HG02938 (cell line): ENCODE data around the gene SERPINA3.

Experiments
- ATAC-seq: cut with Tn5 transposase; IDR thresholded peaks from one replicate; pipeline ENCODE4 v1.9.1; 2021; ENCODE audit warnings: mild to moderate bottlenecking, moderate library complexity; ENCODE audit not compliant: unreplicated experiment

SERPINA3 gene

GRCh38 chr14:94650806-94651805, 38.9 kb downstream of the SERPINA3 start:
- ATAC-seq = no peak

GRCh38 chr14:94653321-94653720, 41.1 kb downstream of the SERPINA3 start:
- no peak for ATAC-seq

- no peak for ATAC-seq
Observed at GRCh38 chr14:94654071-94654861, 42.1 kb downstream of the SERPINA3 start.

GRCh38 chr14:94655169-94655710, 43.0 kb downstream of the SERPINA3 start:
- no peak for ATAC-seq

DNA sequence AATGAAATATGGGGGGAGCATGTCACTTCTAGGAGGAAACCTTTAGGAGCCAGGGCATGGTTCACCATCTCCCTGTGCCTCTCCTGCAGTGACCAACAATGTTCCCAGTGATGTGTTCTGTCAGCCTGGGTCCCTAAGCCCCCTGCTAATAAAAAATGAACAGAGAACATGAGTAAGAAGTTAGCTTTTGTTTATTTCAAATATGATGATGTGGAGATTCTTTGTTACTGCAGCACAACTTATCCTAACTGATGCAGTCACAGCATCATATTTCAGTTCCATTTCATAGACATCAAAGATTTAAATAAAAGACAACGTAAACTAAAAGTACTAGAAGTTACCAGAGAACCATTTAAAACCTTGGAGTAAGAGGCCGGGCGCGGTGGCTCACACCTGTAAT, 43.9 kb downstream of the SERPINA3 start:
- ATAC-seq = no peak

DNA sequence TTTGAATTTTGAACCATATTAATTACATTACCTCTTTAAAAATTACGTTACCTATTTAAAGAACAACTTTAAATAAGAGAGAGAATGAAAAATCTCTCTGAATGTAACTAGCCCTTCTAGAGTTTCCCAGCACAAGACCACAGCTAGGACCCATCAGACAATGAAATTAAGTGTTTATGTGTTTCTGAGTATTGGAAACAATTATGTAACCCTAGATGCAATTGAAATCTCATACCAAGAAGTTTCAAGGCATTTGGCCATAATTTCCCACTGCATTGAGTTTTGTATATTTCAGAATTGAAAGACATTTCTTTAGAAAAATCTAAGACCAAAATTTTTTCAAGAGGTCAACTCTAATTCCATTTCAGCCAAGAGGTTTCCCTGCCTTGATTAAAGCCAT, 47.1 kb downstream of the SERPINA3 start:
- ATAC-seq = no peak

DNA sequence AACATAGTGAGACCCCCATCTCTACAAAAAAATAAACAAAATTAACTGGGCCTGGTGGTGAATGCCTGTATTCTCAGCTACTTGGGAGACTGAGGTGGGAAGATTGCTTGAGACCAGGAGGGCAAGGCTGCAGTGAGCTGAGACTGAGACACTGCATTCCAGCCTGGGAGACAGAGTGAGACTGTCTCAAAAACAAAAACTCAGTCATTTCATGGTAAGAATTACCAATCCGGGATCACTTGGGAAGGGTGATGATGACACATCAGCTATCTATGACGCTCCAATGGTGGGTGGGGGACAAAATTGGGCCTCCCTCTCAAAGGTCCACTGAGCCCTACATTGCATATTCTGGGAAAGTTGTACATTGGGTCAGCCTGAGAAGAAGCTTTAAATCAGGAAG, 47.7 kb downstream of the SERPINA3 start:
- ATAC-seq = no peak

DNA sequence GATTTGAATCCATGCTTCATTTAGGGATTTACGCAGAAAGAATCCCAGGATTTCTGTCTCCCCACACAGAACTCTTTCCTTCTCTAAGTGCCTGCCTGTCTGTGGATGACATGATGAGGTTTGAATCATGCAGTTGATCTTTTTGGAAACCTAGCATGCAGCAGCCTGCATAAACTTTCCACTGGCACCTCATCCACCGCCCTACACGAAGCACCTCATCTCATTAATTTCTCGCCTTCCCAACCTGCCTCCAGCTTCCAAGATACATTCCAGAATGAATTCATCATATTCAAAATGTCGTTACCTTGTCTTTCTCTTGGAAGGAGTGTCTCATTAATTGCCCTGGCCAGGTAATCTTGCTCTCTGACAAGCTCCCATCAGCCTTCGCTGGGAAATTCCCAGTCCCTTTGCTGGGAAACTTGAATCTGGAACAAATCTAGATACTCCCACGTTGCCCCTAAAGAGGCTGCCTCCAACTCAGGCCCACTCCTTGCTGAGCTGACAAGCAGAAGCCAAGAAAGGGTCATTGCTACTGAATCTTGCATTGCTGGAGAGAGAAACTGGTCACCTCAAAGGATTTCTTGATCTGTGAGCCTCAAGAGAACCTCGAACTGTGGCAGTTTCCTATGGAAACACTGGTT, 48.2 kb downstream of the SERPINA3 start:
- ATAC-seq = no peak

GRCh38 chr14:94663538-94663937, 51.3 kb downstream of the SERPINA3 start:
- no peak for ATAC-seq

DNA sequence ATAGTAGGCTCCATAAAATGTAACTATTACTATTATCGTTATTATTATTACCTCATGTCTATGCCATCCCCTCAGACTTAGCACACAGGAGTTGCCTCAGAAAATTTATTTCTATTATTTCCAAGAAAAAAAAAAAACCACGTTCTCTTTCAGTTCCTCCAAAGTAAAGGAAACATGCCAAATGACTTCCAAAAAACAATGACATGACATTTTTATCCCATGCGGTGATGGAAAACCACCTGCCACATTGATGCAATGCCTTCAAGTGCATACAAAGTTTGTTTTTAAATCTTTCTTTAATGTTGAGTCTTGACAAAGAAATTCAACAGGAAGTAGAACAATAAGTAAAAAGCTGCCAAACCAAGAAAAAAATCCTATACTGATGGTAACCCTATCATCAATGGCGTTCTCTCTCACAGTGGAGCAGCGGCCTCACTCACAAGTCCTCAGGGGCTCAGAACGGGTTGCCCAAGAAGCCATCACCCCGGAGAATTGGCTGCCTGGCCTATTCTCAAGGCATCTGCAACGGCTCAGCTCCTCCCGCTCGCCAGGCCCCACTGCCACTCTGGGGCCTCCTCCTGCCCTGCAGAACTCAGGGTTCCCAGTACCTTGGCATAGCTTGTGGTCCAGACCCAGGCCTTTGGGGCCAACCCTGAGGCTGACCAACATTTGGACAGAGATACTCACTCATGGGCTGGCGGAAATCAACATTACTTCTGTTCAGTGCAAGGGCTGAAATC, 51.9 kb downstream of the SERPINA3 start:
- ATAC-seq = no peak

- no peak for ATAC-seq
Observed at GRCh38 chr14:94665121-94665520, 52.9 kb downstream of the SERPINA3 start.

- no peak for ATAC-seq
Observed at GRCh38 chr14:94665544-94665943, 53.4 kb downstream of the SERPINA3 start.

GRCh38 chr14:94670692-94671285, 58.6 kb downstream of the SERPINA3 start:
- no peak for ATAC-seq

- ATAC-seq = no peak
Observed at GRCh38 chr14:94671870-94672444, 59.8 kb downstream of the SERPINA3 start.

DNA sequence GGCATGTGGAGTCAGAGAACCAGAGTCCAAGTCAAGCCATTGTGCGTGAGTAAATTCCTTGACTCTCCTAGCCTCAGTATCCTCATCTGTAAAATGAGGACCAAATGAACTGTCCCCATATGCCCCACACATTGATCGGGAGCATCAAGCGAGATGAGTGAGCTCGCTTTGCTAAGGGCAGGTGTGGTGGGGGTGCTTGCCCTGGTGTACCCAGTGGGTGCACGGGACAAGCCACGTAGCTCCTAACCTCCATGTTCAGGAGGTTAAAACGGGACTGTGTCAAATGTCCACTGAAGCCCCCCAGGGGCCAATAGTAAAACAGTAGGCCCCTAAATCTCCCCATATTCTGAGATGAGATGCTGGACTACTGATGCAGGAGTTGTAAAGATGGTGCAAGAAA, 60.9 kb downstream of the SERPINA3 start:
- no peak for ATAC-seq
